Esophagus squamous epithelium (tissue), 5 donors: ENCODE measurements around the gene LAMC3. TPM values are rescaled to one million over a fixed set of nuclear protein-coding genes. Genes with fewer than 3 reads are reported as not detected.

Experiments used
- DNase-seq: peaks from one replicate; lab custom pipeline; 2025; lab: John Stamatoyannopoulos, UW
- H3K27ac ChIP-seq, 4 donors: fragments of 200-600 bp; sonication (generic); one replicate each; pipeline ENCODE4 v1.5.1; 2016 to 2019; ENCODE audit warnings: mild to moderate bottlenecking in 1 of 4
- H3K27me3 ChIP-seq, 4 donors: fragments of 200-600 bp; sonication (generic); 1 replicate in 3 of 4; 2 replicates in 1 of 4; pipeline versions ENCODE4 v1.5.1 to v1.6.0; 2017 to 2021; ENCODE audit warnings: antibody characterized with exemption in 1 of 4
- H3K36me3 ChIP-seq, 3 donors: fragments of 200-600 bp; sonication (generic); one replicate each; pipeline ENCODE4 v1.5.1; 2016 to 2019
- H3K4me1 ChIP-seq, 3 donors: fragments of 200-600 bp; sonication (generic); one replicate each; pipeline ENCODE4 v1.5.1; 2017 to 2019
- H3K4me3 ChIP-seq, 4 donors: fragments of 200-600 bp; sonication (generic); 1 replicate in 3 of 4; 2 replicates in 1 of 4; pipeline ENCODE4 v1.5.1; 2016 to 2019; ENCODE audit warnings: mild to moderate bottlenecking in 2 of 4, moderate library complexity in 1 of 4
- H3K9me3 ChIP-seq, 3 donors: fragments of 200-600 bp; sonication (generic); one replicate each; pipeline ENCODE4 v1.5.1; 2016 to 2019
- CTCF ChIP-seq, 6 experiments: fragments of 450-650 bp in 4 of 6; fragments of 200-600 bp in 2 of 6; sonication (generic) in 2 of 6; IDR thresholded peaks; one replicate each; pipeline ENCODE4 v1.5.1; 2016 to 2019; ENCODE audit warnings: antibody characterized with exemption in 6 of 6, mild to moderate bottlenecking in 4 of 6, moderate library complexity in 4 of 6
- POLR2A ChIP-seq, 4 donors: fragments of 450-650 bp; IDR thresholded peaks; one replicate each; pipeline ENCODE4 v1.6.1; 2017; ENCODE audit warnings: antibody characterized with exemption in 4 of 4, mild to moderate bottlenecking in 4 of 4, moderate library complexity in 3 of 4
- WGBS, 2 donors: methylation state at CpG; one replicate each; pipeline ENCODE4 v1.1.5; 2018; 5-methylcytosine and 5-hydroxymethylcytosine counted together
- intact Hi-C: fragments of 100-400 bp; cut with DNase I; formaldehyde crosslinking; loops from one replicate; pipeline ENCODE4 v1.15.0; 2022
- total RNA-seq, 4 donors: library from RNA; depleted of rRNA; stranded (reverse); fragments of >200 nt; gene quantifications; one replicate each; pipeline ENCODE4 v1.1.0, GENCODE V29; 2016
- donor health status: DM: yes; HTN: yes; CAD: no.

The LAMC3 gene
- total RNA-seq, 4 donors from 2014 or later = 0.53 to 4.6 (median 2.7) TPM

- TF ChIP-seq POLR2A (IDR thresholded peaks at IDR 0.05) = no peak
- TF ChIP-seq CTCF (IDR thresholded peaks at IDR 0.05) = no peak
- peaks cover 4 to 6% (median 5%) of the 10 kb centered on the region in 3 donors for H3K4me1 ChIP-seq
- no peak for DNase-seq
- no peak overlapping the region for H3K27ac ChIP-seq
- WGBS, 2 donors = 52 to 61% methylated on average over 6 of the region's 6 CpGs
- H3K27me3 ChIP-seq = peaks cover 0 to 14% (median 0%) of the 10 kb centered on the region in 4 donors
- H3K4me3 ChIP-seq = no peak overlapping the region
- intact Hi-C loops = no loop called here
- no peaks in the 10 kb centered on the region for H3K9me3 ChIP-seq
- no peaks in the 10 kb centered on the region for H3K36me3 ChIP-seq
These were observed 34.7 kb downstream of the LAMC3 start for GRCh38 chr9:131043646-131044045.

GRCh38 chr9:131045300-131046092 lies 36.5 kb downstream of the LAMC3 start:
- TF ChIP-seq CTCF (IDR thresholded peaks at IDR 0.05) (no peak), POLR2A (IDR thresholded peaks at IDR 0.05) (no peak)
- intact Hi-C loops = no loop called here
- H3K9me3 ChIP-seq = no peaks in the 10 kb centered on the region
- H3K27ac ChIP-seq = no peak overlapping the region
- peaks cover 0 to 20% (median 0%) of the 10 kb centered on the region in 4 donors for H3K27me3 ChIP-seq
- 48 to 70% methylated on average over 9 to 10 of the region's 16 CpGs for WGBS, 2 donors
- H3K4me3 ChIP-seq = no peak overlapping the region
- H3K36me3 ChIP-seq = no peaks in the 10 kb centered on the region
- no peak for DNase-seq
- peaks cover 4 to 6% (median 5%) of the 10 kb centered on the region in 3 donors for H3K4me1 ChIP-seq

- TF ChIP-seq POLR2A (IDR thresholded peaks at IDR 0.05) (no peak), CTCF (IDR thresholded peaks at IDR 0.05) (no peak)
- H3K4me1 ChIP-seq = peaks cover 4 to 6% (median 5%) of the 10 kb centered on the region in 3 donors
- no peaks in the 10 kb centered on the region for H3K36me3 ChIP-seq
- intact Hi-C loops = no loop called here
- H3K9me3 ChIP-seq = no peaks in the 10 kb centered on the region
- 96% methylated on average over 3 of the region's 3 CpGs for WGBS, 2 donors
- no peak overlapping the region for H3K27ac ChIP-seq
- H3K27me3 ChIP-seq = peaks cover 0 to 20% (median 0%) of the 10 kb centered on the region in 4 donors
- no peak for DNase-seq
- H3K4me3 ChIP-seq = no peak overlapping the region
These were observed 37.1 kb downstream of the LAMC3 start for GRCh38 chr9:131046093-131046380.

- Histone ChIP-seq H3K27me3 (peaks cover 0 to 20% (median 0%) of the 10 kb centered on the region in 4 donors), H3K36me3 (no peaks in the 10 kb centered on the region), H3K4me3 (peak overlapping the region in 1 of 4 donors; percentile 18), H3K27ac (no peak overlapping the region), H3K9me3 (no peaks in the 10 kb centered on the region), H3K4me1 (peaks cover 4 to 6% (median 5%) of the 10 kb centered on the region in 3 donors)
- no peak for TF ChIP-seq POLR2A (IDR thresholded peaks at IDR 0.05)
- peak; percentile 81 to 92 (median 85) for TF ChIP-seq CTCF (IDR thresholded peaks at IDR 0.05)
- no peak for DNase-seq
- 4 to 7% methylated on average over 14 to 25 of the region's 35 CpGs for WGBS, 2 donors
- intact Hi-C loops = no loop called here
These were observed 37.7 kb downstream of the LAMC3 start for GRCh38 chr9:131046581-131047202.

GRCh38 chr9:131048332-131048731 lies 39.4 kb downstream of the LAMC3 start:
- WGBS, 2 donors = 56 to 63% methylated on average over 3 to 4 of the region's 6 CpGs
- no peak for TF ChIP-seq CTCF (IDR thresholded peaks at IDR 0.05)
- no peak for TF ChIP-seq POLR2A (IDR thresholded peaks at IDR 0.05)
- no peak overlapping the region for H3K4me3 ChIP-seq
- no peaks in the 10 kb centered on the region for H3K9me3 ChIP-seq
- no peak overlapping the region for H3K27ac ChIP-seq
- H3K27me3 ChIP-seq = peaks cover 0 to 31% (median 0%) of the 10 kb centered on the region in 4 donors
- DNase-seq = no peak
- intact Hi-C loops = no loop called here
- H3K4me1 ChIP-seq = peaks cover 4 to 6% (median 5%) of the 10 kb centered on the region in 3 donors
- H3K36me3 ChIP-seq = no peaks in the 10 kb centered on the region
